Kidney epithelial cell (primary cell): Measurements from ENCODE around the gene SMIM11. TPM values are rescaled to one million over a fixed set of nuclear protein-coding genes. Genes with fewer than 3 reads are reported as not detected.

ENCODE experiments used
- DNase-seq: peaks from one replicate; pipeline ENCODE4 v3.0.0-alpha.2; 2010; ENCODE audit warnings: low read depth
- H3K27me3 ChIP-seq: 2 replicates; pipeline ENCODE4 v1.6.0; 2011; ENCODE audit warnings: low read length; ENCODE audit not compliant: control insufficient read depth, insufficient read depth
- H3K36me3 ChIP-seq: 2 replicates; pipeline ENCODE4 v1.5.1; 2011; ENCODE audit warnings: low read length; ENCODE audit not compliant: control insufficient read depth, insufficient read depth
- H3K4me3 ChIP-seq: 2 replicates; pipeline ENCODE4 v1.5.1; 2011; ENCODE audit warnings: low read depth, mild to moderate bottlenecking, control low read depth, low read length
- total RNA-seq: library from RNA; depleted of rRNA; stranded (reverse); fragments of >200 nt; gene quantifications from 2 replicates; pipeline ENCODE4 v1.2.3, GENCODE V29; 2015
- TF ChIP-seq, protein P1 (sequence below): IDR thresholded peaks from 2 replicates; pipeline ENCODE4 v1.5.1; 2011; ENCODE audit warnings: mild to moderate bottlenecking, moderate library complexity, low read length, control low read depth, inconsistent platforms; ENCODE audit not compliant: insufficient read depth, poor library complexity, severe bottlenecking

Gene SMIM11
- total RNA-seq, 1 donor from 2014 or later: 36.4 TPM

DNA sequence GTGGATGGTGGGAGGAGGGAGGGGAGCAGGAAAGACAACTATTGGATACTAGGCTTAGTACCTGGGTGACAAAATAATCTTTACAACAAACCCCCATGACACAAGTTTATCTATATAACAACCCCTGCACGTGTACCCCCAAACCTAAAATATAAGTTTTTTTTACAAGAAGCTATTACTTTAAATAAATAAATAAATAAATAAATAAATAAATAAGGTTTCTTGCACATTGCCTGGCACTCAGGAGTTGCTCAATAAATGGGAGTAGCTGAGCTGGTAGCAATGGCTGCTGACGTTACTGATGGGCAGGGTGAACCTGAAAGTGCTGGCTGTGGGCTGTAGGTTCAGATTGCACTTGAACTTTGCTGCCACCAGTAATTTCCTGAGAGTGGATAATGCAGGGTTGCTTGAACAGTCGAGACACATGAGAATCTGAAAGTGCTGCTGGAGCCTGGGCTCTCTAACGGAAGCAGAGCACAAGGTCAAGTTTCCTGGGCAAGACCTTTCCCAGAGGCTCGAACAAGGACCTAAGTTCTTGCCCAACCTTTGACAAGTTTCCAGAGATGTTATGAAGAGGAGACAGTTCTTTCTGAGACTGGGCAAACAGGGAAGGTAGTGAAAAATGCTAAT lies 26.3 kb upstream of the SMIM11 start:
- TF ChIP-seq, protein P1, sequence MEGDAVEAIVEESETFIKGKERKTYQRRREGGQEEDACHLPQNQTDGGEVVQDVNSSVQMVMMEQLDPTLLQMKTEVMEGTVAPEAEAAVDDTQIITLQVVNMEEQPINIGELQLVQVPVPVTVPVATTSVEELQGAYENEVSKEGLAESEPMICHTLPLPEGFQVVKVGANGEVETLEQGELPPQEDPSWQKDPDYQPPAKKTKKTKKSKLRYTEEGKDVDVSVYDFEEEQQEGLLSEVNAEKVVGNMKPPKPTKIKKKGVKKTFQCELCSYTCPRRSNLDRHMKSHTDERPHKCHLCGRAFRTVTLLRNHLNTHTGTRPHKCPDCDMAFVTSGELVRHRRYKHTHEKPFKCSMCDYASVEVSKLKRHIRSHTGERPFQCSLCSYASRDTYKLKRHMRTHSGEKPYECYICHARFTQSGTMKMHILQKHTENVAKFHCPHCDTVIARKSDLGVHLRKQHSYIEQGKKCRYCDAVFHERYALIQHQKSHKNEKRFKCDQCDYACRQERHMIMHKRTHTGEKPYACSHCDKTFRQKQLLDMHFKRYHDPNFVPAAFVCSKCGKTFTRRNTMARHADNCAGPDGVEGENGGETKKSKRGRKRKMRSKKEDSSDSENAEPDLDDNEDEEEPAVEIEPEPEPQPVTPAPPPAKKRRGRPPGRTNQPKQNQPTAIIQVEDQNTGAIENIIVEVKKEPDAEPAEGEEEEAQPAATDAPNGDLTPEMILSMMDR: no peak
- Histone ChIP-seq H3K27me3 (no peaks in the 10 kb centered on the region), H3K36me3 (no peaks in the 10 kb centered on the region), H3K4me3 (no peak overlapping the region)
- DNase-seq: no peak

DNA sequence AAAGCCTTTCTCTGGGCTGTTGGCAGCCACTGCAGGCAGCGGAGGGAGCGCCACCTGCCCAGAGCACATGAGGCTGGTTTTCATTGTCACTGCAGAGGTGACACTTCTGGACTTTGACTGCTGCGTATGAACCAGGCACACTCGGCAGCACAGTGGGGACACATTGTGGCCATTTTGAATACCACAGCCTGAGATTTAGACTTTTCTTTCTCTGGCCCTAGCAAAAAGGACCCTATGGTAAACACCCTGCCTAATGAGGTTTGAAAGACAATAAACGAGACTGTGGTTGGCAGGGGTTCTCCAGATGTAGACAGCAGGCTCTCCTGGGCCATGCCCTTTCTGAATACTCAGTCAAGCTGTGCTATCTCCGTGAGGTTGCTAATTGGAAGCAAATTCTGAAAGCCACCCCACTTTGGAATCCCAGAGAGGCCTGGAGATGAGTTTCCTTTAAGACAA lies 23.5 kb upstream of the SMIM11 start:
- Histone ChIP-seq H3K4me3 (no peak overlapping the region), H3K36me3 (no peaks in the 10 kb centered on the region), H3K27me3 (no peaks in the 10 kb centered on the region)
- TF ChIP-seq, protein P1: peak; percentile 55
- no peak for DNase-seq

DNA sequence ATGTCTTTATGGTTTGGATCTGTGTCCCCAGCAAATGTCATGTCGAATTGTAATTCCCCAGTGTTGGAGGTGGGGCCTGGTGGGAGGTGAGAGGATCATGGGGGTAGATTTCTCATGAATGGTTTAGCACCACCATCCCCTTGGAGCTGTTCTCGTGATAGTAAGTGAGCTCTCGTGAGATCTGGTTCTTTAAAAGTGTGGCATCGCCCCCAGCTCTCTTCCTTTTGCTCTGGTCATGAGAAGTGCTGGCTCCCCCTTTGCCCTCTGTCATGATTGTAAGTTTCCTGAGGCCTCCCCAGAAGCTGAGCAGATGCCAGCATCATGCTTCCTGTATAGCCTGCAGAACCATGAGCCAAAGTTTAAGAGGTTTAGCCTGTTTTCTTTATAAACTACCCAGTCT lies 22.8 kb upstream of the SMIM11 start:
- no peak for DNase-seq
- Histone ChIP-seq H3K27me3 (no peaks in the 10 kb centered on the region), H3K36me3 (no peaks in the 10 kb centered on the region), H3K4me3 (no peak overlapping the region)
- TF ChIP-seq, protein P1: no peak

DNA sequence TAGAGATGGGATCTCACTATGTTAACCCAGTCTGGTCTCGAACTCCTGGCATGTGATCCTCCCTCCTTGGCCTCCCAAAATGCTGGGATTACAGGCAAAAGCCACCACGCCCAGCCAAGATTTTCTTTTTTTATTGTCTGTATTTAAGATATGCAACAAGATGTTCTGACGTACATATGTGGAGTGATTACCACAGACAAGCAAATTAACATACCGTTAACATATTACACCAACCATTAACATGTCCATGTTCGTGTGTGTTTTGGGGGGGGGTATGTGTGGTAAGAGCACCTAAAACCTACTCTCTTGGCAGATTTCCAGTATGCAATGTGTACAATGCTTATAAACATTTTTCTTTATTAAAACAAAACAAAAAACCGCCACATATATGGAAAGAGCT lies 22.1 kb upstream of the SMIM11 start:
- H3K36me3 ChIP-seq: no peaks in the 10 kb centered on the region
- TF ChIP-seq, protein P1: no peak
- no peak for DNase-seq

DNA sequence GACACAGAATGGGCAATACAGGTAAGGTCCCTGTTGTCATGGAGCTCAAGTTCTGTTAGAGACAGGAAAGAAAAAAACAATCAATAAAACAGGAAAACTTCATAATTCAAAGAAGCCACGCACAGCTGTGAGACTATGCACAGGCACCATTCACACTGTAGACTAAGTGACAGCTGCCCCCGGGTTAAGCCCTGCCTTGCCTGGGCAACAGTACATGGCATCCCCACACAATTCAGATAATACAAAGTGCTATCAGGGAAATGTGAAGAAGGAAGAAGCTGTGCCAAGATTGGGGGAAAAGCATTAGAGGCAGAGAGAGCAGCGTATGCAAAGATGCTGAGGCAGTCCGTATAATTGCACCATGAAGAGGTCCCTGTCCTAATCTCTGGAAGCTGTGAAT lies 20.5 kb upstream of the SMIM11 start:
- no peaks in the 10 kb centered on the region for H3K27me3 ChIP-seq
- H3K36me3 ChIP-seq: no peaks in the 10 kb centered on the region
- H3K4me3 ChIP-seq: no peak overlapping the region
- DNase-seq: no peak
- TF ChIP-seq, protein P1: no peak

More for the DNA sequence above, 22.1 kb upstream of the SMIM11 start:
- H3K27me3 ChIP-seq: no peaks in the 10 kb centered on the region
- H3K4me3 ChIP-seq: no peak overlapping the region

DNA sequence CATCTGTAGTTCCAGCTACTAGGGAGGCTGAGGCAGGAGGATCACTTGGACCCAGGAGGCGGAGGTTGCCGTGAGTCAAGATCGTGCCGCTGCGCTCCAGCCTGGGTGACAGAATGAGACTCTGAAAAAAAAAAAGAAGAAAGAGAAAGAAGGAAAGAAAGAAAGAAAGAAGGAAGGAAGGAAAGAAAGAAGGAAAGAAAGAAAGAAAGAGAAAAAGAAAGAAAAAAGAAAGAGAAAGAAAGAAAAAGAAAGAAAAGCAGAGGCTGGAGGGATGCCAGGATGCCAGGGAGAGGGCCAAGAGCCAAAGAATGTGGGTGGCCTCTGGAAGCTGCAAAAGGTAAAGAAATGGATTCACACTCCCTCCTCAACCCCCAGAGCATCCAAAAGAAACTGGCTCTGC lies 19.7 kb upstream of the SMIM11 start:
- no peak for DNase-seq
- TF ChIP-seq, protein P1: no peak
- no peak overlapping the region for H3K4me3 ChIP-seq

More for the DNA sequence above, 19.7 kb upstream of the SMIM11 start:
- H3K36me3 ChIP-seq: no peaks in the 10 kb centered on the region
- no peaks in the 10 kb centered on the region for H3K27me3 ChIP-seq
